Testis (tissue), 3 donors: ENCODE data around the gene CHRD. TPM values are rescaled to one million over a fixed set of nuclear protein-coding genes. Genes with fewer than 3 reads are reported as not detected.

Experiments used
- DNase-seq: peaks from one replicate; pipeline ENCODE4 v3.0.0-alpha.2; 2019
- H3K27ac ChIP-seq, 2 donors: fragments of 200-600 bp; sonication (generic); one replicate each; pipeline ENCODE4 v1.5.1; 2019
- H3K27me3 ChIP-seq: fragments of 200-600 bp; sonication (generic); one replicate; pipeline ENCODE4 v1.5.1; 2019
- H3K36me3 ChIP-seq: fragments of 200-600 bp; sonication (generic); one replicate; pipeline ENCODE4 v1.5.1; 2017; ENCODE audit warnings: low read depth; ENCODE audit errors: missing control alignments
- H3K4me1 ChIP-seq: fragments of 200-600 bp; sonication (generic); one replicate; pipeline ENCODE4 v1.5.1; 2019
- H3K4me3 ChIP-seq, 2 donors: fragments of 200-600 bp; sonication (generic); one replicate each; pipeline ENCODE4 v1.5.1; 2017 to 2019
- H3K9me3 ChIP-seq: fragments of 200-600 bp; sonication (generic); one replicate; pipeline ENCODE4 v1.5.1; 2017
- POLR2A ChIP-seq: fragments of 450-650 bp; IDR thresholded peaks from one replicate; pipeline ENCODE4 v1.6.1; 2017; ENCODE audit warnings: antibody characterized with exemption, mild to moderate bottlenecking, moderate library complexity
- WGBS, 2 donors: methylation state at CpG; one replicate each; pipeline ENCODE4 v1.1.5; 2018; 5-methylcytosine and 5-hydroxymethylcytosine counted together
- intact Hi-C: fragments of 100-400 bp; cut with DNase I; formaldehyde crosslinking; loops from one replicate; pipeline ENCODE4 v1.15.1; 2023; ENCODE audit warnings: low total_unique reads
- polyA plus RNA-seq: library from polyadenylated mRNA; stranded (reverse); fragments of 350-450 nt; fragmentation: Illumina TruSeq; extraction: RNeasy Lipid Tissue Mini Kit (QIAGEN cat#74804); gene quantifications from one replicate; pipeline ENCODE4 v1.2.3, GENCODE V29; 2014; ENCODE audit warnings: low read depth, low replicate concordance; ENCODE audit not compliant: insufficient read depth
- total RNA-seq, 2 donors: library from RNA; depleted of rRNA; stranded (reverse); fragments of >200 nt; gene quantifications; one replicate each; pipeline ENCODE4 v1.2.3, GENCODE V29; 2016
- TF ChIP-seq, protein P1 (sequence below), 3 experiments: fragments of 450-650 bp in 2 of 3; fragments of 200-600 bp in 1 of 3; sonication (generic) in 1 of 3; IDR thresholded peaks; one replicate each; pipeline ENCODE4 v1.5.1; 2016 to 2019; ENCODE audit warnings: antibody characterized with exemption in 3 of 3, mild to moderate bottlenecking in 2 of 3, moderate library complexity in 1 of 3

The CHRD gene
- total and polyA plus RNA-seq, 3 donors from 2014 or later = 3.5 to 4.3 (median 4.3) TPM

GRCh38 chr3:184360070-184360928, 19.6 kb upstream of the CHRD start:
- Histone ChIP-seq H3K9me3 (no peaks in the 10 kb centered on the region), H3K27me3 (no peaks in the 10 kb centered on the region), H3K4me3 (peak overlapping the region; percentile 85 to 86), H3K27ac (peak overlapping the region; percentile 37 to 98), H3K36me3 (no peaks in the 10 kb centered on the region), H3K4me1 (peaks cover 56% of the 10 kb centered on the region)
- TF ChIP-seq, protein P1, sequence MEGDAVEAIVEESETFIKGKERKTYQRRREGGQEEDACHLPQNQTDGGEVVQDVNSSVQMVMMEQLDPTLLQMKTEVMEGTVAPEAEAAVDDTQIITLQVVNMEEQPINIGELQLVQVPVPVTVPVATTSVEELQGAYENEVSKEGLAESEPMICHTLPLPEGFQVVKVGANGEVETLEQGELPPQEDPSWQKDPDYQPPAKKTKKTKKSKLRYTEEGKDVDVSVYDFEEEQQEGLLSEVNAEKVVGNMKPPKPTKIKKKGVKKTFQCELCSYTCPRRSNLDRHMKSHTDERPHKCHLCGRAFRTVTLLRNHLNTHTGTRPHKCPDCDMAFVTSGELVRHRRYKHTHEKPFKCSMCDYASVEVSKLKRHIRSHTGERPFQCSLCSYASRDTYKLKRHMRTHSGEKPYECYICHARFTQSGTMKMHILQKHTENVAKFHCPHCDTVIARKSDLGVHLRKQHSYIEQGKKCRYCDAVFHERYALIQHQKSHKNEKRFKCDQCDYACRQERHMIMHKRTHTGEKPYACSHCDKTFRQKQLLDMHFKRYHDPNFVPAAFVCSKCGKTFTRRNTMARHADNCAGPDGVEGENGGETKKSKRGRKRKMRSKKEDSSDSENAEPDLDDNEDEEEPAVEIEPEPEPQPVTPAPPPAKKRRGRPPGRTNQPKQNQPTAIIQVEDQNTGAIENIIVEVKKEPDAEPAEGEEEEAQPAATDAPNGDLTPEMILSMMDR (IDR thresholded peaks at IDR 0.05) = peak in 1 of 3 experiments; percentile 9
- TF ChIP-seq POLR2A = no peak
- intact Hi-C loops = loop anchor here (10.0 kb wide), 1 partner anchor 45 kb away; the partner anchor contains the start of gene EIF4G1
- DNase-seq = peak; percentile 69
- WGBS, 2 donors = 28 to 30% methylated on average over 12 of the region's 12 CpGs

GRCh38 chr3:184360929-184361531, 18.8 kb upstream of the CHRD start:
- WGBS, 2 donors = 3 to 14% methylated on average over 6 to 24 of the region's 24 CpGs
- intact Hi-C loops = loop anchor here (10.0 kb wide), 1 partner anchor 46 kb away; the partner anchor contains the start of gene EIF4G1
- Histone ChIP-seq H3K27me3 (no peaks in the 10 kb centered on the region), H3K4me1 (peaks cover 51% of the 10 kb centered on the region), H3K36me3 (no peaks in the 10 kb centered on the region), H3K9me3 (no peaks in the 10 kb centered on the region), H3K27ac (peak overlapping the region; percentile 37 to 98), H3K4me3 (peak overlapping the region; percentile 85 to 86)
- TF ChIP-seq POLR2A = no peak
- TF ChIP-seq, protein P1 (IDR thresholded peaks at IDR 0.05) = no peak
- no peak for DNase-seq

GRCh38 chr3:184361532-184361931, 18.3 kb upstream of the CHRD start, which contains the start of the genes CLCN2 and POLR2H:
TSS of gene CLCN2 (minus strand) at chr3:184361605. CDS start at chr3:184361479, 126 bp downstream.
TSS of gene POLR2H (plus strand) at chr3:184361710. CDS start at chr3:184363493, 1,783 bp downstream.
- Histone ChIP-seq H3K4me3 (peak within 1 kb of the TSS; percentile 85 to 86), H3K36me3 (no peaks in the 10 kb centered on the region), H3K27ac (peak within 1 kb of the TSS; percentile 96 to 98), H3K4me1 (peaks cover 49% of the 10 kb centered on the region), H3K27me3 (no peaks in the 10 kb centered on the region), H3K9me3 (no peaks in the 10 kb centered on the region)
- WGBS, 2 donors = 0% methylated on average over 41 of the region's 56 CpGs; no CpG with 5 or more reads in 1 of the 2 donors
- peak; percentile 50 for DNase-seq
- TF ChIP-seq POLR2A = no peak
- TF ChIP-seq, protein P1 (IDR thresholded peaks at IDR 0.05) = no peak
- intact Hi-C loops = loop anchor here (10.0 kb wide), 1 partner anchor 47 kb away; the partner anchor contains the start of gene EIF4G1

DNA sequence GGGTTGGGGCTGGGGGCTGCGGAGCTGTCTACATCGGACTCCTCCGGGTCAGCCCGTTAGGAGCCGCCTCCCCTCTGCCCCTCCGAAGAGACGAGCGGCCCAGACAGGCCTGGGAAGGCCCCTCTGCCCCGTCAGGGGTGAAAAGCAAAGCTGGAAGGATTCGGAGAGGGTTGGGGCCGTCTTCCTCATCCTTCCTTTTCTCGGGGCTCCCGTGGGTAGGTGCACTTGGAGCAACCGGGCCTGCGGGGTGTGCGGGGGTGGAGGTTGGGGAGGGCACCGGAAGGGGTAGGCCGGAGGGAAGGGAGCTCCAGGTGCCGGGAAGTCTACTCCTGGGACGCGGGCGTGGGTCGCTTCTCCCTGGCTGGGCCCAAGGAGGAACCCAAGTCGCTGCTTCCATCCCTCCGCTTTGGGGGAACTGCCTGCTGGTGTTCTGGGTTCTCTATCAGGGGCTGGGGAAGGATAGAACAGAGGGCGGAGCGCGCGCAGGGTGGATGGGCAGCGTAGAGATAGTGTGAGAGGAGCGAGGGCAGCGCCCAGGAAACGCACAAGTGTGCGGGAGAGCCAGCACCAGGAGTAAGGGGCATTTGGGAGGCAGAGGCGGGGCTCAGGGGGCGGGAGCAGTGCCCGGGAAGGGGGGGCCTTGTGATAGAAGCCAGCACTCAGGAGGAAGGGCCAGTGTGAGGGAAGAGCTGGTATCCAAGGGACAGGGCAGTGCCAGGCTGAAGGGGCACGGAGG, 17.8 kb upstream of the CHRD start:
- 0 to 1% methylated on average over 28 to 38 of the region's 38 CpGs for WGBS, 2 donors
- H3K4me3 ChIP-seq = peak overlapping the region; percentile 85 to 86
- H3K4me1 ChIP-seq = peaks cover 45% of the 10 kb centered on the region
- H3K27ac ChIP-seq = peak overlapping the region; percentile 96 to 98
- no peaks in the 10 kb centered on the region for H3K9me3 ChIP-seq
- TF ChIP-seq POLR2A = no peak
- TF ChIP-seq, protein P1 (IDR thresholded peaks at IDR 0.05) = peak in 1 of 3 experiments; percentile 5
- intact Hi-C loops = loop anchor here (10.0 kb wide), 1 partner anchor 47 kb away; the partner anchor contains the start of gene EIF4G1
- H3K36me3 ChIP-seq = no peaks in the 10 kb centered on the region
- peak; percentile 86 for DNase-seq
- no peaks in the 10 kb centered on the region for H3K27me3 ChIP-seq
